K562 (cell line): ENCODE results near the gene AJM1. TPM values are rescaled to one million over a fixed set of nuclear protein-coding genes. Genes with fewer than 3 reads are reported as not detected.

Experiments used
- ATAC-seq: fragments of 200-7000 bp; cut with Tn5 transposase; 3 replicates; pipeline ENCODE4 v1.9.1; 2020; ENCODE audit warnings: moderate library complexity
- BruUV-seq: library from RNA; stranded (reverse); fragments of 400-500 nt; replicated peaks from 2 replicates; lab custom pipeline; 2021; lab: Mats Ljungman, UMichigan
- CTCF ChIA-PET: fragments of 300-600 bp; formaldehyde crosslinking; extraction: SDS; loops from one replicate; lab custom pipeline; 2021; ENCODE audit warnings: low intra/inter-chr PET ratio; lab: Yijun Ruan, JAX
- POLR2A ChIA-PET: fragments of 300-600, 350-650 bp; sonication (Branson Sonifier 250); formaldehyde crosslinking; extraction: SDS; loops from one replicate; lab custom pipeline; 2021; ENCODE audit warnings: antibody characterized with exemption, inconsistent platforms; lab: Yijun Ruan, JAX
- DNase-seq, 4 experiments: peaks; one replicate each; pipeline versions ENCODE4 v3.0.0 to v3.0.0-alpha.2; 2011 to 2018; ENCODE audit warnings: low spot score in 3 of 4, mixed read lengths in 3 of 4; ENCODE audit errors: extremely low read depth in 1 of 4
- FAIRE-seq: peaks from 2 replicates; lab custom pipeline; 2011; peaks lifted over from hg19 to GRCh38; lab: Jason Lieb, UNC
- H2AFZ ChIP-seq: 2 replicates; pipeline ENCODE4 v1.6.0; 2011; ENCODE audit warnings: low read depth, low read length, control low read depth, inconsistent platforms
- H3K27ac ChIP-seq: fragments of 200-600 bp; 3 replicates; pipeline ENCODE4 v1.8.0; 2011; ENCODE audit warnings: low read depth, mild to moderate bottlenecking, control low read depth, inconsistent platforms, low read length, moderate library complexity, mixed read lengths; ENCODE audit errors: extremely low read depth
- H3K27me3 ChIP-seq, 2 experiments: fragments of 300-600 bp in 1 of 2; 2 replicates in 1 of 2; 3 replicates in 1 of 2; pipeline versions ENCODE4 v1.6.0 to v1.8.0; 2011; ENCODE audit warnings: inconsistent platforms in 2 of 2, low read length in 2 of 2, mild to moderate bottlenecking in 1 of 2, mixed read lengths in 1 of 2, moderate library complexity in 1 of 2; ENCODE audit not compliant: control insufficient read depth in 2 of 2, insufficient read depth in 2 of 2
- H3K36me3 ChIP-seq: fragments of 300-600 bp; 3 replicates; pipeline ENCODE4 v1.8.0; 2011; ENCODE audit warnings: mild to moderate bottlenecking, low read length, inconsistent platforms; ENCODE audit not compliant: control insufficient read depth, insufficient read depth
- H3K4me1 ChIP-seq, 2 experiments: fragments of 200-600 bp in 1 of 2; replicated peaks in 1 of 2; 2 replicates in 1 of 2; 3 replicates in 1 of 2; pipeline versions ENCODE4 v1.5.1 to v1.8.0; 2011; ENCODE audit warnings: inconsistent platforms in 2 of 2, low read length in 2 of 2, mild to moderate bottlenecking in 1 of 2, mixed read lengths in 1 of 2, moderate library complexity in 1 of 2; ENCODE audit not compliant: control insufficient read depth in 2 of 2, insufficient read depth in 2 of 2
- H3K4me2 ChIP-seq: 2 replicates; pipeline ENCODE4 v1.6.1; 2011; ENCODE audit warnings: low read length, control low read depth, inconsistent platforms, mixed read lengths; ENCODE audit not compliant: insufficient read depth
- H3K4me3 ChIP-seq: fragments of 200-600 bp; sonication (generic), shearing (Covaris generic); 2 replicates; pipeline ENCODE4 v1.5.1; 2016; ENCODE audit warnings: control low read depth, inconsistent platforms
- H3K79me2 ChIP-seq: fragments of 200-600 bp; 3 replicates; pipeline ENCODE4 v1.8.0; 2011; ENCODE audit warnings: low read length, inconsistent platforms; ENCODE audit not compliant: control insufficient read depth, insufficient read depth
- H3K9ac ChIP-seq, 2 experiments: 2 replicates each; pipeline versions ENCODE4 v1.6.0 to v1.6.1; 2011; ENCODE audit warnings: low read depth in 2 of 2, low read length in 2 of 2, control low read depth in 1 of 2, inconsistent platforms in 1 of 2, mild to moderate bottlenecking in 1 of 2, mixed read lengths in 1 of 2; ENCODE audit not compliant: insufficient read depth in 1 of 2
- H3K9me1 ChIP-seq: one replicate; pipeline ENCODE4 v1.6.0; 2011; ENCODE audit warnings: inconsistent platforms, mild to moderate bottlenecking, low read length, moderate library complexity; ENCODE audit not compliant: control insufficient read depth, insufficient read depth
- H3K9me3 ChIP-seq: replicated peaks from 2 replicates; pipeline ENCODE4 v1.5.1; 2011; ENCODE audit warnings: low read depth, low read length, inconsistent platforms; ENCODE audit not compliant: control insufficient read depth, insufficient read depth
- H4K20me1 ChIP-seq: replicated peaks from 2 replicates; pipeline ENCODE4 v1.6.1; 2011; ENCODE audit warnings: low read length, inconsistent platforms, mixed read lengths; ENCODE audit not compliant: control insufficient read depth, insufficient read depth
- EHMT2 ChIP-seq: fragments of 450-650 bp; IDR thresholded peaks from 2 replicates; pipeline ENCODE4 v1.6.1; 2018; ENCODE audit warnings: antibody characterized with exemption
- GTF2A2 ChIP-seq: IDR thresholded peaks from 2 replicates; pipeline ENCODE4 v1.6.1; 2016; ENCODE audit warnings: mild to moderate bottlenecking, missing genetic modification characterization, missing compliant biosample characterization
- KAT8 ChIP-seq: fragments of 450-650 bp; IDR thresholded peaks from 2 replicates; pipeline ENCODE4 v1.6.1; 2016; ENCODE audit warnings: low read depth, mild to moderate bottlenecking
- KLF10 ChIP-seq: fragments of 250-450 bp; sonication (Bioruptor Pico); IDR thresholded peaks from 2 replicates; pipeline ENCODE4 v1.6.1; 2021; ENCODE audit warnings: matching md5 sums
- KLF6 ChIP-seq: fragments of 250-450 bp; sonication (Bioruptor Pico); IDR thresholded peaks from 2 replicates; pipeline ENCODE4 v1.4.0; 2020; ENCODE audit warnings: mild to moderate bottlenecking, moderate library complexity, borderline replicate concordance
- PHB ChIP-seq: fragments of 250-450 bp; sonication (Bioruptor Pico); IDR thresholded peaks from 2 replicates; pipeline ENCODE4 v1.5.0; 2021
- POLR2G ChIP-seq: fragments of 200-400 bp; formaldehyde crosslinking; IDR thresholded peaks from 2 replicates; pipeline ENCODE4 v1.6.1; 2017; ENCODE audit warnings: low read depth, mild to moderate bottlenecking, antibody characterized with exemption, low read length, moderate library complexity
- PTTG1 ChIP-seq: fragments of 450-650 bp; IDR thresholded peaks from 2 replicates; pipeline ENCODE4 v1.6.1; 2016; ENCODE audit warnings: low read depth, mild to moderate bottlenecking, missing genetic modification characterization, missing compliant biosample characterization
- SAP30 ChIP-seq: fragments of 200-600 bp; sonication (generic); IDR thresholded peaks from 2 replicates; pipeline ENCODE4 v1.6.1; 2012; ENCODE audit warnings: borderline replicate concordance, low read depth, mild to moderate bottlenecking, moderate library complexity, low read length, control low read depth, inconsistent platforms; ENCODE audit not compliant: insufficient read depth, poor library complexity, severe bottlenecking
- XRCC3 ChIP-seq: fragments of 450-650 bp; IDR thresholded peaks from 2 replicates; pipeline ENCODE4 v1.6.1; 2017; ENCODE audit warnings: mild to moderate bottlenecking, moderate library complexity
- ZNF592 ChIP-seq: fragments of 450-650 bp; IDR thresholded peaks from 2 replicates; pipeline ENCODE4 v1.6.1; 2017; ENCODE audit warnings: antibody characterized with exemption, mild to moderate bottlenecking
- ZNF639 ChIP-seq, 2 experiments: fragments of 200-800 bp in 1 of 2; sonication (Bioruptor generic) in 1 of 2; sonication (generic) in 1 of 2; formaldehyde crosslinking in 1 of 2; IDR thresholded peaks in 1 of 2; conservative IDR thresholded peaks in 1 of 2; 2 replicates each; pipeline versions ENCODE4 v1.5.0 to v1.6.1; 2016 to 2020; ENCODE audit warnings: missing compliant biosample characterization in 1 of 2, missing genetic modification characterization in 1 of 2, missing genetic modification reagents in 1 of 2
- WGBS: fragments of 100-300 bp; shearing (Covaris generic); methylation state at CpG from one replicate; pipeline ENCODE4 v1.1.6; 2016; ENCODE audit warnings: low coverage, mixed read lengths; ENCODE audit not compliant: insufficient coverage; ENCODE audit errors: missing lambda C conversion rate; 5-methylcytosine and 5-hydroxymethylcytosine counted together
- in situ Hi-C: fragments of 300-500 bp; cut with MboI; formaldehyde crosslinking; loops from 4 replicates; pipeline ENCODE4 v1.15.0; 2018; ENCODE audit warnings: inconsistent platforms, mixed read lengths
- intact Hi-C: fragments of 100-400 bp; cut with micrococcal nuclease; formaldehyde crosslinking; loops from 2 replicates; pipeline ENCODE4 v1.14.2; 2022
- polyA plus RNA-seq, 8 experiments: library from polyadenylated mRNA; depleted of rRNA in 4 of 8; stranded (reverse) in 5 of 8; unstranded in 3 of 8; fragments of >200 nt; fragmentation: Nextera tagmentation in 2 of 8; fragmentation: Illumina TruSeq in 1 of 8; extraction: Ambion mirVana in 2 of 8; extraction: Trizol in 1 of 8; gene quantifications; 2 replicates each; pipeline versions ENCODE4 v1.2.1 to v1.2.3, GENCODE V29; 2011 to 2014; ENCODE audit warnings: inconsistent platforms in 1 of 8, missing spikeins in 1 of 8
- total RNA-seq, 7 experiments: library from RNA; depleted of rRNA in 6 of 7; stranded (reverse); fragments of >200 nt in 6 of 7; fragmentation: Illumina TruSeq in 2 of 7; extraction: Trizol in 2 of 7; gene quantifications; 2 replicates each; pipeline versions ENCODE4 v1.2.1 to v1.2.3, GENCODE V29; 2011 to 2021; ENCODE audit warnings: low replicate concordance in 1 of 7
- TF ChIP-seq, protein P1 (sequence below): fragments of 450-650 bp; IDR thresholded peaks from 2 replicates; pipeline ENCODE4 v1.6.1; 2016; ENCODE audit warnings: borderline replicate concordance

The AJM1 gene
- total and polyA plus RNA-seq, 9 of the 15 experiments (the other 6 are each of a cell fraction or from before 2014, with no cell fraction given): 0.01 to 3.7 (median 0.65) TPM; not detected in 1

GRCh38 chr9:136796238-136796774, 46.0 kb upstream of the AJM1 start, which contains the start of gene CCDC183:
Gene CCDC183 (plus strand): TSS chr9:136796338. CDS start chr9:136796398, 60 bp downstream.
- intact Hi-C loops (no loop called here), in situ Hi-C loops (loop anchor here (25.0 kb wide), 1 partner anchor 441 kb away; the partner anchor contains the start of genes CYSRT1, RNF224, SLC34A3 and TUBB4B)
- peaks cover 54 to 78% of the 10 kb centered on the region in 2 experiments; a peak in 4 of 5 replicates for H3K4me1 ChIP-seq
- peaks cover 17% of the 10 kb centered on the region for H3K79me2 ChIP-seq
- no peak within 1 kb of the TSS for H2AFZ ChIP-seq
- no peak for FAIRE-seq
- DNase-seq: no peak
- no TSS peak for BruUV-seq
- H3K36me3 ChIP-seq: peaks cover 18% of the 10 kb centered on the region; the same call in 1 of the 3 replicates
- H3K9me3 ChIP-seq: no peaks in the 10 kb centered on the region
- peak within 1 kb of the TSS; percentile 36; the same call in 1 of the 3 replicates for H3K27ac ChIP-seq
- no peak within 1 kb of the TSS for H3K4me3 ChIP-seq
- H3K9ac ChIP-seq: peak within 1 kb of the TSS in 1 of 2 experiments; percentile 81; a peak in 2 of 4 replicates
- no peak for ATAC-seq
- H3K27me3 ChIP-seq: no peaks in the 10 kb centered on the region
- POLR2A ChIA-PET: interaction anchor here (0.6 kb wide), 1 partner anchor 61 kb away, joined by 3 read pairs; no protein-coding TSS in a partner anchor
- H4K20me1 ChIP-seq: peaks cover 5% of the 10 kb centered on the region; the same call in 1 of the 2 replicates
- H3K4me2 ChIP-seq: peak within 1 kb of the TSS; percentile 50; the same call in 1 of the 2 replicates
- CTCF ChIA-PET: interaction anchor here (0.6 kb wide), 1 partner anchor 24 kb away, joined by 3 read pairs; no protein-coding TSS in a partner anchor
- WGBS: 47% methylated on average over 5 of the region's 5 CpGs
- H3K9me1 ChIP-seq: peaks cover 4% of the 10 kb centered on the region
- 0 out of 2 replicates have a peak, but pooled peaks have one; percentile 45 for TF ChIP-seq PHB (CRISPR knock-in tag)
- TF ChIP-seq, protein P1, sequence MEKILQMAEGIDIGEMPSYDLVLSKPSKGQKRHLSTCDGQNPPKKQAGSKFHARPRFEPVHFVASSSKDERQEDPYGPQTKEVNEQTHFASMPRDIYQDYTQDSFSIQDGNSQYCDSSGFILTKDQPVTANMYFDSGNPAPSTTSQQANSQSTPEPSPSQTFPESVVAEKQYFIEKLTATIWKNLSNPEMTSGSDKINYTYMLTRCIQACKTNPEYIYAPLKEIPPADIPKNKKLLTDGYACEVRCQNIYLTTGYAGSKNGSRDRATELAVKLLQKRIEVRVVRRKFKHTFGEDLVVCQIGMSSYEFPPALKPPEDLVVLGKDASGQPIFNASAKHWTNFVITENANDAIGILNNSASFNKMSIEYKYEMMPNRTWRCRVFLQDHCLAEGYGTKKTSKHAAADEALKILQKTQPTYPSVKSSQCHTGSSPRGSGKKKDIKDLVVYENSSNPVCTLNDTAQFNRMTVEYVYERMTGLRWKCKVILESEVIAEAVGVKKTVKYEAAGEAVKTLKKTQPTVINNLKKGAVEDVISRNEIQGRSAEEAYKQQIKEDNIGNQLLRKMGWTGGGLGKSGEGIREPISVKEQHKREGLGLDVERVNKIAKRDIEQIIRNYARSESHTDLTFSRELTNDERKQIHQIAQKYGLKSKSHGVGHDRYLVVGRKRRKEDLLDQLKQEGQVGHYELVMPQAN: no peak
- TF ChIP-seq ZNF639 (CRISPR knock-in tag; conservative IDR thresholded peaks at IDR 0.05 in 1 of 2, IDR thresholded peaks at IDR 0.05 in 1 of 2): peak in 1 of 2 experiments; percentile 39; a peak in 1 of 4 replicates
- no peak for TF ChIP-seq XRCC3
- peak; percentile 43; the same call in 1 of the 2 replicates for TF ChIP-seq POLR2G
- no peak for TF ChIP-seq EHMT2
- 0 out of 2 replicates have a peak, but pooled peaks have one; percentile 13 for TF ChIP-seq KLF10 (CRISPR knock-in tag)
- no peak for TF ChIP-seq SAP30
- TF ChIP-seq GTF2A2 (tag): no peak
- peak; percentile 33; the same call in 1 of the 2 replicates for TF ChIP-seq KLF6 (CRISPR knock-in tag)
- TF ChIP-seq ZNF592: peak; percentile 82
- TF ChIP-seq KAT8: no peak
- TF ChIP-seq PTTG1 (tag): peak; percentile 50; the same call in 1 of the 2 replicates
